Stimulated activated CD8-positive, alpha-beta memory T cell treated with anti-CD3 and anti-CD28 coated beads, Interleukin-2, amount 100 ng/mL, for 48 hours (primary cell): ENCODE measurements around the gene MNS1.
"Not testable (repeated sequence)": the region's sequence is repeated elsewhere in the genome, so short reads cannot be mapped to it uniquely, and the experiment has no call there.

Experiments
- DNase-seq, 2 donors: peaks; one replicate each; pipeline ENCODE4 v3.0.0-alpha.2; 2020; ENCODE audit warnings: low read depth in 2 of 2

The MNS1 gene, protein sequence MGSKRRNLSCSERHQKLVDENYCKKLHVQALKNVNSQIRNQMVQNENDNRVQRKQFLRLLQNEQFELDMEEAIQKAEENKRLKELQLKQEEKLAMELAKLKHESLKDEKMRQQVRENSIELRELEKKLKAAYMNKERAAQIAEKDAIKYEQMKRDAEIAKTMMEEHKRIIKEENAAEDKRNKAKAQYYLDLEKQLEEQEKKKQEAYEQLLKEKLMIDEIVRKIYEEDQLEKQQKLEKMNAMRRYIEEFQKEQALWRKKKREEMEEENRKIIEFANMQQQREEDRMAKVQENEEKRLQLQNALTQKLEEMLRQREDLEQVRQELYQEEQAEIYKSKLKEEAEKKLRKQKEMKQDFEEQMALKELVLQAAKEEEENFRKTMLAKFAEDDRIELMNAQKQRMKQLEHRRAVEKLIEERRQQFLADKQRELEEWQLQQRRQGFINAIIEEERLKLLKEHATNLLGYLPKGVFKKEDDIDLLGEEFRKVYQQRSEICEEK

DNA sequence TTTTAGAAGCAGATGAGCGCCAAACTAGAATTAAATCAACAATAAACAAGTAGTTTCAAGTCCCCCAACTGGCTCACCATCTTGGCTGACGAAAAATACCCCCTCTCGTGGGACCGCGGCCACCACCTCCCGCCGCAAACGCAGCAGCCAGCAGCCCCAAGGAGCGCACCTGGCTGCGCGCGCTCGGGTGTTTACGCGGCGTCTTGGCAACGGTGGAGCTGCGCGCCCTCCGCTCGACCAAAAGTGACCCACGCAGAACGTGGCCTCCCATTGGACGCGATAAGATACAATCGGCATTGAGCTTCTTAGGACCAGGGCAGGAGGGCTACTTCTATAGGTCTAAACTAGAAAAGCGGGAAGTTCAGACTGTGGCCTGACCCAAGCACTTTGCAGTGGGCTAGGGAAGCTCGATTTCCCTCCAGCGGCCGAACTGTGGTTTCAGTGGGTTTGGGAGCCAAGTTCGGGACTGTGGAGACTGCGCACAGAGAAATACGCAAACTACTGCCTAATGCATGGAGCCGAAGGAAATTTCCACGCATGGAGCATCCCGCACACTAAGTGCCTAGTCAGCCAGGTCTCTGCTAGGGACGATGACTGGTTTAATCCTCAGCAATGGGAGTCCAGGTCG, at the start of gene MNS1:
Gene MNS1 (minus strand): TSS at position 245 of the 628 bp plus-strand sequence. CDS start 165 bp downstream, at position 80.
- peak; percentile 61 to 67 for DNase-seq

DNA sequence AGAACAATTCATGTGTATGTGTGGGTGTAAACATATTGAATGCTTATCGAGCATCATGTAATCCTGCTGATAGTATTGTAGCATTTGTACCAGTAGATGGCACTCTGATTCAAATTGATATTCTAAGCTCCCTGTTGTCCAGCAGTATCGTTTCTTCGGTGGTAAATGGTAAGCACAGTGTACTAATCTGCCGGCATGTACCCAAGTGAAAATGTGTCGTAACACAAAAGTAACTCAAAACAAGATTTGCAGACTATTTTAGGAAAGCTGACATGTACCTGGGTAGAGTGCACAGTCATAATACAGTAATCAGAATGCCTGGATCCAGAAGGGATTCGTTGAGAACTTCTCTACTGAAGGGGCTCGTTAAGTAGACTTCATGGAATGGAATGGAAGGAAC, 31.7 kb upstream of the MNS1 start:
- DNase-seq, result no peak

DNA sequence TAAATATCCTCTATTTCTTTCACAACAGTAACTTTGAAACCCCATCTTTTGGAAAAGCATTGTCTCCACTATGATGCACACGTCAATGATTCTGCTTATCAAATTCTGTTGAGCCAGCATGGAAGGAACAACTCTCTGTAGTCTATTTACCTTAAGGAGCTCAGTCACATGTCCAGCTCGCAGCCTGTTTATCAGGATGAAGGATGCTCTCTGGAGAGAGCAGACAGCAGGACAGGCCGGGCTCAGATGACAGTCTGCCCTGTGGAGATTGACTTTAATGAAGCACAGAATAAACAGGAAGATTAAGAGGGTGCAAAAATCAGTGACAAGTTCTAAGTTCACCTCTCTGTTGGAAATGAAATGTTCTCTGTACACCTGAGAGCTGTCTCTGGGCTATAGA, 30.6 kb upstream of the MNS1 start:
- DNase-seq, result no peak

DNA sequence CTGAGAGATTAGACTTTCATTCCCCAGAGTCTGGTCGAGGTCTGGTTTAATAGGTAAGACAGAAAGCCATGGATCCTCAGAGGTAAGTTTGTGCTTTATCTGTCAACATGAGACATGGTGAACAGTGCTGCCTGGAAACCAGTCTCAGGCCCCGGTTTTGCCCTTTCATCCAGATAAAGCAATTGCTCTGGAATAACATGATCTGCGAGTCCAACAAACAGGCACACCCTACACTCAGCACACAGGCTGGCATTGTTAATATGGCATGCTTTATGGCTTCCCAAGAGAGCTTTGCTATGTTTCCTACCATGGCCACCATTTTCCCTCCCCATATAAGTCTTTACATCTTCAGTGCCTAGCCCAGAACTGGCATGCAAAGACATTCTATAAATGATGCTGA, 30.1 kb upstream of the MNS1 start:
- no peak for DNase-seq

GRCh38 chr15:56492791-56493555, 28.0 kb upstream of the MNS1 start:
- DNase-seq, result no peak

- DNase-seq, result no peak
Observed at GRCh38 chr15:56492236-56492635, 27.3 kb upstream of the MNS1 start.

DNA sequence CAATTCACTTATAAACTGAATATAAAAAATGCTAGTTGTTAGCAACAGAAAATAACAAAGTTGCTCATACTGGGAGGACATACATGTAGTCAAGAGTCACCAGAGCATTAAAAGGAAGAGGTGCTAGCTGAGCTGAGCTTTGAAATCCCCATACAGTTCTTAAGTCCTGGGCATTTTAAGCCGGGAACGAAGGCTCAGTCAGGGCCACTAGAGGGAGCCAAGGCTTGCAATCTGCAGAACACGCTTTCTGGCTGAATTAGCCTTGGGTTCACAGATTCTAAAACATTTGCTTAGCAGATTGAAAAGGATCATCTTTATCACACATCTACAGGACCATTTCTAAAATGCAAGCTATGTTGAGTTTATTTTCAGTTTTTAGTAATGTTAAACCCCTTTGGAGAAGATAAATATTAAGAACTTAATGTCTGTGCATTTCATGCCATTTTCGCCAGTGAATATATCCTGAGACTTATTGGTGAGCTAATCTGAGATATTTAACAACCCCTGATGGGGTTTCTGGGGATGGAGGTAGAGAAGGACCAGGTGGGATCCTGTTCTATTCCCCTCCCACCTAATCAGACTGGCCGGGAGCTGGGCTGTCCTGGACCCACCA, 26.3 kb upstream of the MNS1 start:
- DNase-seq, result peak; percentile 14 to 36

DNA sequence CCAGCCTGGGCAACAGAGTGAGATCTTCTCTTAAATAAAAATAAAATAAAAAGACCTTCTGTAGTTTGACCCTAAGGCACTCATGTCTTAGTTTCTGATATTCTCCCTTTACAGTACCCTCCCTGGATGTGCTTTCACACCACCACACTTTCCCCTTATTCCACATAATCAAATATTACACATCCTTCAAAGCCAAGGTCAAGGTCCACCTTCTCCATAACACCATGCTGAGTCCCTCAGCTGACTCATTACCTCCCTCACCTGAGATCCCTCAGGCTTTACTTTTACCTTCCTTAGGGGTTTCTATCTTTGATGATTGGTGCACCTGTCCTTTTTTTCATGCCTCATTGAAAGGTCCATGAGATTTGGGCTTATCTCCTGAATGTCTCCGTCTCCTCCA, 25.5 kb upstream of the MNS1 start:
- DNase-seq, result no peak

- DNase-seq, result not testable (repeated sequence)
Observed at GRCh38 chr15:56486206-56486605, 21.3 kb upstream of the MNS1 start.

DNA sequence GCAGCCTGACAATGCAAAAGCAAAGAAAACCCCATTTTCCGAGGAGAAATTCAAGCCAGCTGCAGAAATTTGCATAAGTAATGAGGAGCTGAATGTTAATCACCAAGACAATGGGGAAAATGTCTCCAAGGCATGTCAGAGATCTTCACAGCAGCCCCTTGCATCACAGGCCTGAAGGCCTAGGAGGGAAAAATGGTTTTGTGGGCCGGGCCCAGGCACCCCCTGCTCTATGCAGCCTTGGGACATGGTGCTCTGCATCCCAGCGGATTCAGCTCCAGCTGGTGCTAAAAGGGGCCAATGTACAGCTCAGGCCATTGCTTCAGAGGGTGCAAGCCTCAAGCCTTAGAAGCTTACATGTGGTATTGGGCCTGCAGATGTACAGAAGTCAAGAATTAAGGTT, 20.5 kb upstream of the MNS1 start:
- DNase-seq, result not testable (repeated sequence)

- no peak for DNase-seq
Observed at GRCh38 chr15:56484287-56484686, 19.4 kb upstream of the MNS1 start.

DNA sequence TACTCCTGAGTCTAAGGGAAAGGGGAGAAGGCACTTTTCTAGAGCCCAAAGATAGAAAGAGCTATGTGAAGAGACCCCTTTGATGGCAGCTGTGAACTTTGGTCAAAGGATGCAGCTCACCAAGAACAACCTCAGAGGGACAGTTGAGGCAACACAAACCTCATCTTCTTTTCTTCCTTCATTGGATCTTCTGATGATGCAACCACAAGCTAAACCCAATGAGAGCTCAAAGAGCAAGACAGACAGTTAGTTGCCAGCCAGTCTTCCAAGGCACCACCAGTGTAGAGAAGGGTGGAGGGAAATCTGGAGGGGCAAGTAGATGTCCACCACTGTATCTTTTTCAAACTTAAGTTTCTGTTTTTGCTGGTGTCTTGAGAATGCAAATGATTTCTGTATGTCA, 10.4 kb upstream of the MNS1 start:
- DNase-seq, result no peak

- DNase-seq, result no peak
Observed at GRCh38 chr15:56473017-56473416, 8.1 kb upstream of the MNS1 start.

DNA sequence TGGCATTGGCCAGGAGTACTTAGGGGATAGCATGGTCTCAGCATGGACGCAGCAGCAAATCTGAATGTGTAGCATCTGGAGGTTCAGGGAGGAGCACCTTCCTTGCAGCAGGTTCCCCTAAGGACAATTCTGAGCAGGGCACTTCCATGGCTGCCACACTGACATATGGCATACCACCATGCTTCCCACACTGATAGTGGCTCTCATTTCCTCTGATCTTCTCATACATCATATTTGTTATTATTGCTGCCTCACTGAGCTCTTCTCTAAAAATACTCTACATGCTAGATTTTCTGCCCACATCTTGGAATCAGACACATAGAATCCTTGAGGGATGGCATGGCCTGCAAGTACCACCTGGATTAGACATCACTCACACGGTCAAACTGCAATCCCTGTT, 7.3 kb upstream of the MNS1 start:
- no peak for DNase-seq

- DNase-seq, result no peak
Observed at GRCh38 chr15:56471440-56472069, 6.6 kb upstream of the MNS1 start.

DNA sequence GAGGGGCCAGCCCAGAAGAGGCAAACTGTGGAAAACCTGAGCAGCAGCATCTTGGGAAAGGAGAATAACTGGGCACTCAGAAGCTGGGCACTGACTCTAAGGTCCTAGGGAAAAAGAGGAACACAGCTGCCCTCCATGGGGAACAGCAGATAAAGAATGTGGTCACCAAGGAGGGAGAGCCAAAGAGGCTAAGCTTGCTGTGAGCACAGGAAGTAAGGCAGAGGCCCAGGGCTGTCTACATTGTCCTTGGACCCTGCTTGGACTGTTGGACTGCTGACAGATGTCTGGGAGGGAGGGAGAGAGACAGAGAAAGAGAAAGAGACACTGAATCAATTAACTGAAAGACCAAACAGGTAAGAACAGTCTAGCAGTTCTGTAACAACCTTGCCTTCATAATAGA, 4.5 kb upstream of the MNS1 start:
- no peak for DNase-seq

DNA sequence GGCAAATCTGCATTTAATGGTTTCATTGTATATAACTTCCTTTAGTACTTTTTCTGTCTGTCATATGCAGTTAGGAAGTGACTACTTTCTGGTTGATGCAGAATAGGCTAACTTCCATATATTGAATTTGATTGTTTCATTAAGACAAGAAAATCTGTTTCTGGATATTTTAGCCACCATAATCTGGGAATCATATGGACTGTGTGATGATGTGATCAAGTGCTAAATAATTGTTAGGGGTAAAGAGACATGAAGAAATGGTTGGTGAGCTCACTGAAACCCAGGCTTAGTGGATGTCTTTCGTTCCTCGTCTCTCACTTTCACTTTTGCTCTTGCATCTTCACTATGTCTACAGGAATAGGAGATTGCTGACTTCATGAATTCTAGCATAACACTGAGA, 3.5 kb upstream of the MNS1 start:
- no peak for DNase-seq

GRCh38 chr15:56467616-56468015, 2.7 kb upstream of the MNS1 start:
- no peak for DNase-seq

- DNase-seq, result no peak
Observed at GRCh38 chr15:56460947-56461346, 4.0 kb downstream of the MNS1 start.

- no peak for DNase-seq
Observed at GRCh38 chr15:56460071-56460470, 4.9 kb downstream of the MNS1 start.

- no peak for DNase-seq
Observed at GRCh38 chr15:56459096-56459495, 5.8 kb downstream of the MNS1 start.

- DNase-seq, result no peak
Observed at GRCh38 chr15:56456229-56456628, 8.7 kb downstream of the MNS1 start.
